GM21423 (cell line): Measurements from ENCODE around the gene MLYCD.

Experiments used
- ATAC-seq: cut with Tn5 transposase; IDR thresholded peaks from one replicate; pipeline ENCODE4 v1.9.1; 2021; ENCODE audit warnings: mild to moderate bottlenecking, moderate library complexity; ENCODE audit not compliant: unreplicated experiment

Gene MLYCD

GRCh38 chr16:83898463-83899271 is at the start of gene MLYCD:
MLYCD (plus strand) TSS chr16:83899115; CDS start chr16:83899145, 30 bp downstream.
- peak; percentile 88 for ATAC-seq

GRCh38 chr16:83849421-83849820 is 49.5 kb upstream of the MLYCD start:
- no peak for ATAC-seq

- ATAC-seq, result no peak
These were observed 48.0 kb upstream of the MLYCD start for GRCh38 chr16:83850947-83851346.

- ATAC-seq, result no peak
These were observed 47.4 kb upstream of the MLYCD start for GRCh38 chr16:83851473-83851872.

- ATAC-seq, result no peak
These were observed 46.1 kb upstream of the MLYCD start for GRCh38 chr16:83852774-83853173.

- ATAC-seq, result no peak
These were observed 45.1 kb upstream of the MLYCD start for GRCh38 chr16:83853834-83854233.

GRCh38 chr16:83854420-83854819 is 44.5 kb upstream of the MLYCD start:
- no peak for ATAC-seq

GRCh38 chr16:83856792-83857191 is 42.1 kb upstream of the MLYCD start:
- no peak for ATAC-seq

GRCh38 chr16:83859265-83859664 is 39.6 kb upstream of the MLYCD start:
- no peak for ATAC-seq

- ATAC-seq, result no peak
These were observed 36.3 kb upstream of the MLYCD start for GRCh38 chr16:83862661-83863060.

GRCh38 chr16:83863682-83864081 is 35.2 kb upstream of the MLYCD start:
- ATAC-seq, result no peak

- no peak for ATAC-seq
These were observed 28.1 kb upstream of the MLYCD start for GRCh38 chr16:83870830-83871229.

GRCh38 chr16:83878838-83879237 is 20.1 kb upstream of the MLYCD start:
- ATAC-seq, result no peak

GRCh38 chr16:83882163-83882885 is 16.6 kb upstream of the MLYCD start:
- no peak for ATAC-seq

GRCh38 chr16:83886199-83886971 is 12.5 kb upstream of the MLYCD start:
- no peak for ATAC-seq

- ATAC-seq, result no peak
These were observed 11.8 kb upstream of the MLYCD start for GRCh38 chr16:83887080-83887479.

GRCh38 chr16:83887564-83887963 is 11.4 kb upstream of the MLYCD start:
- ATAC-seq, result no peak

- no peak for ATAC-seq
These were observed 10.3 kb upstream of the MLYCD start for GRCh38 chr16:83888672-83889044.

- ATAC-seq, result no peak
These were observed 8.6 kb upstream of the MLYCD start for GRCh38 chr16:83890359-83890758.

GRCh38 chr16:83891742-83892141 is 7.2 kb upstream of the MLYCD start:
- no peak for ATAC-seq

GRCh38 chr16:83895243-83895642 is 3.7 kb upstream of the MLYCD start:
- no peak for ATAC-seq

- no peak for ATAC-seq
These were observed 3.0 kb upstream of the MLYCD start for GRCh38 chr16:83895942-83896341.
